Measurements from ENCODE around the gene TAL1.
"Not testable (repeated sequence)": the region's sequence is repeated elsewhere in the genome, so short reads cannot be mapped to it uniquely, and the experiment has no call there.

GRCh38 chr1:47275811-47276210 is 43.8 kb upstream of the TAL1 start:
- not testable (repeated sequence) for TF ChIP-seq PPARA (CRISPR knock-in tag; IDR thresholded peaks at IDR 0.05; ENCODE audit: borderline replicate concordance); TCF4 (CRISPR knock-in tag; IDR thresholded peaks at IDR 0.05; ENCODE audit: borderline replicate concordance); TSHZ2 (CRISPR knock-in tag; IDR thresholded peaks at IDR 0.05); ARNTL (CRISPR knock-in tag; IDR thresholded peaks at IDR 0.05; ENCODE audit: borderline replicate concordance, low read depth); ZFP30 (CRISPR knock-in tag; IDR thresholded peaks at IDR 0.05); CSRNP3 (CRISPR knock-in tag; IDR thresholded peaks at IDR 0.05); RARB (CRISPR knock-in tag; IDR thresholded peaks at IDR 0.05); ZNF8 (CRISPR knock-in tag; IDR thresholded peaks at IDR 0.05); CREB5 (CRISPR knock-in tag; IDR thresholded peaks at IDR 0.05; ENCODE audit: low read depth); ISL1 (CRISPR knock-in tag; IDR thresholded peaks at IDR 0.05); BACH2 (CRISPR knock-in tag; IDR thresholded peaks at IDR 0.05; ENCODE audit: borderline replicate concordance); ZFP3 (CRISPR knock-in tag; IDR thresholded peaks at IDR 0.05); OSR1 (CRISPR knock-in tag; IDR thresholded peaks at IDR 0.05); ESRRG (CRISPR knock-in tag; IDR thresholded peaks at IDR 0.05)
